Smooth muscle cell (in vitro differentiated cells): ENCODE results near the gene PARVB. TPM values are rescaled to one million over a fixed set of nuclear protein-coding genes. Genes with fewer than 3 reads are reported as not detected.

Experiments
- DNase-seq: peaks from one replicate; lab custom pipeline; 2025; ENCODE audit not compliant: unreplicated experiment; lab: John Stamatoyannopoulos, UW
- H2AFZ ChIP-seq: fragments of 200-600 bp; sonication (generic); 2 replicates; pipeline ENCODE4 v1.6.0; 2016; ENCODE audit warnings: antibody characterized with exemption, low read depth, mild to moderate bottlenecking
- H3F3A ChIP-seq: fragments of 200-600 bp; sonication (generic); 2 replicates; pipeline ENCODE4 v1.6.0; 2017; ENCODE audit warnings: antibody characterized with exemption, low read depth
- H3K27ac ChIP-seq: fragments of 200-600 bp; sonication (generic); 2 replicates; pipeline ENCODE4 v1.5.1; 2016; ENCODE audit warnings: low read depth, mild to moderate bottlenecking
- H3K27me3 ChIP-seq: fragments of 200-600 bp; sonication (generic); 2 replicates; pipeline ENCODE4 v1.6.1; 2016; ENCODE audit warnings: low read depth, mild to moderate bottlenecking
- H3K36me3 ChIP-seq: fragments of 200-600 bp; sonication (generic); 2 replicates; pipeline ENCODE4 v1.5.1; 2016; ENCODE audit warnings: low read depth
- H3K4me1 ChIP-seq: fragments of 200-600 bp; sonication (generic); 2 replicates; pipeline ENCODE4 v1.5.1; 2016; ENCODE audit warnings: low read depth
- H3K4me2 ChIP-seq: fragments of 200-600 bp; sonication (generic); 2 replicates; pipeline ENCODE4 v1.6.0; 2016; ENCODE audit warnings: mild to moderate bottlenecking
- H3K4me3 ChIP-seq: fragments of 200-600 bp; sonication (generic); 2 replicates; pipeline ENCODE4 v1.5.1; 2016; ENCODE audit warnings: mild to moderate bottlenecking
- H3K79me2 ChIP-seq: fragments of 200-600 bp; sonication (generic); 2 replicates; pipeline ENCODE4 v1.6.0; 2016; ENCODE audit warnings: low read depth, mild to moderate bottlenecking
- H3K9ac ChIP-seq: fragments of 200-600 bp; sonication (generic); 2 replicates; pipeline ENCODE4 v1.6.0; 2016; ENCODE audit warnings: low read depth
- H3K9me3 ChIP-seq: fragments of 200-600 bp; sonication (generic); replicated peaks from 2 replicates; pipeline ENCODE4 v1.5.1; 2016; ENCODE audit warnings: low read depth
- H4K20me1 ChIP-seq: fragments of 200-600 bp; sonication (generic); 2 replicates; pipeline ENCODE4 v1.6.0; 2016; ENCODE audit warnings: low read depth
- WGBS: methylation state at CpG from one replicate; pipeline ENCODE4 v1.1.7; 2016; ENCODE audit warnings: low lambda C conversion rate; 5-methylcytosine and 5-hydroxymethylcytosine counted together
- polyA plus RNA-seq: library from polyadenylated mRNA; unstranded; fragments of >200 nt; fragmentation: Nextera tagmentation; extraction: Ambion mirVana; gene quantifications from 2 replicates; pipeline ENCODE4 v1.2.1, GENCODE V29; 2016
- total RNA-seq: library from RNA; depleted of rRNA; stranded (reverse); fragments of >200 nt; gene quantifications from 2 replicates; pipeline ENCODE4 v1.2.3, GENCODE V29; 2014
- TF ChIP-seq, protein P1 (sequence below): fragments of 200-600 bp; sonication (generic); IDR thresholded peaks from 2 replicates; pipeline ENCODE4 v1.5.1; 2017; ENCODE audit warnings: borderline replicate concordance, mild to moderate bottlenecking, antibody characterized with exemption; ENCODE audit not compliant: insufficient read depth, poor library complexity, severe bottlenecking

Gene PARVB
- total and polyA plus RNA-seq, 2 experiments from 2014 or later = 35.1 to 36.6 TPM

DNA sequence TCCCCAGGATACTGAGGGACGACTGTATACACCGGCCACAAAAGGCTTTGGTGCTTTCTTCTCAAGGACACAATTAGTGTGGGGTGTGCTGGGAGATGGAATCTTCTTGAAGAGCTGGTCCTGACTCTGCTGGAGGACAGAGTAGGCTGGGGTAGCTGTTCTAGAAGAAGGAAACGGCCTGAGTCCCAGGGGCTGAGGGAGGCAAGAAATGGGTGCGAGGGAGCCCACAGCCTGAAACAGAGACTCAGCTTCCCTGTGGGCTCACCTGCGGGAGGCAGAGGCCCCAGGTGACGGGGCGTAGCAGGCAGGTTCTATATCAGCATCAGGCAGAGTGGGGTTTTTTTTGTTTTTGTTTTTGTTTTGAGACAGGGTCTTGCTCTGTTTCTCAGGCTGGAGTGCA lies 193.2 kb downstream of the PARVB start:
- H3F3A ChIP-seq = no peaks in the 10 kb centered on the region
- H3K4me2 ChIP-seq = no peak overlapping the region
- no peak overlapping the region for H2AFZ ChIP-seq
- DNase-seq = no peak
- no peak overlapping the region for H3K4me3 ChIP-seq
- no peaks in the 10 kb centered on the region for H3K27me3 ChIP-seq
- no peaks in the 10 kb centered on the region for H3K4me1 ChIP-seq
- no peaks in the 10 kb centered on the region for H3K36me3 ChIP-seq
- no peak overlapping the region for H3K9ac ChIP-seq
- no peaks in the 10 kb centered on the region for H3K9me3 ChIP-seq
- H4K20me1 ChIP-seq = no peaks in the 10 kb centered on the region
- WGBS = 91% methylated on average over 7 of the region's 7 CpGs
- H3K27ac ChIP-seq = no peak overlapping the region
- H3K79me2 ChIP-seq = no peaks in the 10 kb centered on the region
- TF ChIP-seq, protein P1, sequence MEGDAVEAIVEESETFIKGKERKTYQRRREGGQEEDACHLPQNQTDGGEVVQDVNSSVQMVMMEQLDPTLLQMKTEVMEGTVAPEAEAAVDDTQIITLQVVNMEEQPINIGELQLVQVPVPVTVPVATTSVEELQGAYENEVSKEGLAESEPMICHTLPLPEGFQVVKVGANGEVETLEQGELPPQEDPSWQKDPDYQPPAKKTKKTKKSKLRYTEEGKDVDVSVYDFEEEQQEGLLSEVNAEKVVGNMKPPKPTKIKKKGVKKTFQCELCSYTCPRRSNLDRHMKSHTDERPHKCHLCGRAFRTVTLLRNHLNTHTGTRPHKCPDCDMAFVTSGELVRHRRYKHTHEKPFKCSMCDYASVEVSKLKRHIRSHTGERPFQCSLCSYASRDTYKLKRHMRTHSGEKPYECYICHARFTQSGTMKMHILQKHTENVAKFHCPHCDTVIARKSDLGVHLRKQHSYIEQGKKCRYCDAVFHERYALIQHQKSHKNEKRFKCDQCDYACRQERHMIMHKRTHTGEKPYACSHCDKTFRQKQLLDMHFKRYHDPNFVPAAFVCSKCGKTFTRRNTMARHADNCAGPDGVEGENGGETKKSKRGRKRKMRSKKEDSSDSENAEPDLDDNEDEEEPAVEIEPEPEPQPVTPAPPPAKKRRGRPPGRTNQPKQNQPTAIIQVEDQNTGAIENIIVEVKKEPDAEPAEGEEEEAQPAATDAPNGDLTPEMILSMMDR = no peak

DNA sequence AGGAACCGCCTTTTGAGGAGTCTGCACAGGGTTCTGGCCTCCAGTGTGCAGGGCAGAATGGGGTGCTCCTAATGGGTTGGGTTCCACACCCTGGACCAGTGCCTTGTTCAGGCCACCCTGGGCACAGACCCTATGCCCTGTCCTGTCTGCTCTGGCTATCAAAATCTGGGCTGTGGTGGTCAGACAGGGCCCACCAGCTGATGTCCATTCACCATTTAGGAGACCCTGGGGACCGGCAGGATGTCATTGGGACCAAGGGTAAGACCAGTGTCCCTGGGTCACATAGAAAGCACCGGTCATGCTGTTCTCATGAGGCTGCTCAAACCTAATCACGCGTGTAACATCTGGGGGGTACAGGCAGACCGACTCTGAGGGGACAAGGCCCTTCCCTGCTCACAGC lies 194.0 kb downstream of the PARVB start:
- H3K9me3 ChIP-seq = no peaks in the 10 kb centered on the region
- no peaks in the 10 kb centered on the region for H4K20me1 ChIP-seq
- no peak overlapping the region for H3K4me2 ChIP-seq
- H3K27ac ChIP-seq = no peak overlapping the region
- no peak overlapping the region for H3K9ac ChIP-seq
- H3K36me3 ChIP-seq = no peaks in the 10 kb centered on the region
- H3K79me2 ChIP-seq = no peaks in the 10 kb centered on the region
- H3K4me1 ChIP-seq = no peaks in the 10 kb centered on the region
- TF ChIP-seq, protein P1 = no peak
- H3K4me3 ChIP-seq = no peak overlapping the region
- H3F3A ChIP-seq = no peaks in the 10 kb centered on the region
- H3K27me3 ChIP-seq = no peaks in the 10 kb centered on the region
- WGBS = 82% methylated on average over 6 of the region's 6 CpGs
- no peak overlapping the region for H2AFZ ChIP-seq
- no peak for DNase-seq

DNA sequence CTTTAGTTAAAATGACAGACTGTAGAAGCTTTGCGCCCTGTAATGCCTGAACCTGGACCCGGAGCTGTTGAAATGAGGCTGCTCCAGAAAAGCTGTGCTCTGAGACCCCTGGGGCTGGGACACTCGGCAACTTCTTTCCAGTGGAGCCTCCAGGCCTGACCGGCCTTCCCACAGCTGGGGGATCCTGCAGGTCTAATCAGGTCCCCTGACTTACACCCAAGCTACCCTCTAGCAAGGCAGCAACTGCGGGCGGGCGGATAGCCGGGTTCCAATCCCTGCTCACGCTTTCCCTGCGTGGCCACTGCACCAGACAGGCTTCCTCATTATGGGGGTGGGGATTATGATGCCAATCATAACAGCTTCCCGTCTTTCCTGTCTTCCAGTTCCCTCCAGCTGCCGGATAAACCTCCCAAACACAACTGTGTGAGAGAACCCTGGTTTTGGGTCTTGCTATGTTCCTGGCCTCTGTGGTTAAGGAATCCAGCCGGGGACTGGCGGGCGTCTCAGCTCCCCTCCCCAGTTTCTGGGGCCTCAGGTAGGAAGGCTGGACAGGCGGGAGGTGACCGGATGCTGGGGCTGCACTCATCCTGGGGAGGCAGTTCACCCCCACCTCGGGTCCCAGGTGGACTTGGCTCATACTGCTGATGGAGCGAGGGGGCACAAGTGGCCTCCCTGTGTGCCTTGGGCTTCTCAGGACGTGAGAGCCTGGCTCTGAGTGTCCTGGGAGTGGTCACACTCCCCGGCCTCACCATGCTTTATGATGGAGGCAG lies 195.2 kb downstream of the PARVB start:
- H3K79me2 ChIP-seq = no peaks in the 10 kb centered on the region
- no peak overlapping the region for H3K9ac ChIP-seq
- H4K20me1 ChIP-seq = no peaks in the 10 kb centered on the region
- H3K4me3 ChIP-seq = no peak overlapping the region
- 92% methylated on average over 21 of the region's 21 CpGs for WGBS
- no peak overlapping the region for H3K27ac ChIP-seq
- H3K4me2 ChIP-seq = no peak overlapping the region
- H3K27me3 ChIP-seq = no peaks in the 10 kb centered on the region
- TF ChIP-seq, protein P1 = no peak
- no peak for DNase-seq
- H2AFZ ChIP-seq = no peak overlapping the region
- H3K4me1 ChIP-seq = no peaks in the 10 kb centered on the region
- no peaks in the 10 kb centered on the region for H3F3A ChIP-seq
- no peaks in the 10 kb centered on the region for H3K9me3 ChIP-seq
- no peaks in the 10 kb centered on the region for H3K36me3 ChIP-seq
